ENCODE data around the gene LDLRAD3. TPM values are rescaled to one million over a fixed set of nuclear protein-coding genes. Genes with fewer than 3 reads are reported as not detected.
"Not testable (repeated sequence)": the region's sequence is repeated elsewhere in the genome, so short reads cannot be mapped to it uniquely, and the experiment has no call there.

The LDLRAD3 gene
- total and polyA plus RNA-seq, 4 donors, result 20.9 to 25.6 (median 22.8) TPM

DNA sequence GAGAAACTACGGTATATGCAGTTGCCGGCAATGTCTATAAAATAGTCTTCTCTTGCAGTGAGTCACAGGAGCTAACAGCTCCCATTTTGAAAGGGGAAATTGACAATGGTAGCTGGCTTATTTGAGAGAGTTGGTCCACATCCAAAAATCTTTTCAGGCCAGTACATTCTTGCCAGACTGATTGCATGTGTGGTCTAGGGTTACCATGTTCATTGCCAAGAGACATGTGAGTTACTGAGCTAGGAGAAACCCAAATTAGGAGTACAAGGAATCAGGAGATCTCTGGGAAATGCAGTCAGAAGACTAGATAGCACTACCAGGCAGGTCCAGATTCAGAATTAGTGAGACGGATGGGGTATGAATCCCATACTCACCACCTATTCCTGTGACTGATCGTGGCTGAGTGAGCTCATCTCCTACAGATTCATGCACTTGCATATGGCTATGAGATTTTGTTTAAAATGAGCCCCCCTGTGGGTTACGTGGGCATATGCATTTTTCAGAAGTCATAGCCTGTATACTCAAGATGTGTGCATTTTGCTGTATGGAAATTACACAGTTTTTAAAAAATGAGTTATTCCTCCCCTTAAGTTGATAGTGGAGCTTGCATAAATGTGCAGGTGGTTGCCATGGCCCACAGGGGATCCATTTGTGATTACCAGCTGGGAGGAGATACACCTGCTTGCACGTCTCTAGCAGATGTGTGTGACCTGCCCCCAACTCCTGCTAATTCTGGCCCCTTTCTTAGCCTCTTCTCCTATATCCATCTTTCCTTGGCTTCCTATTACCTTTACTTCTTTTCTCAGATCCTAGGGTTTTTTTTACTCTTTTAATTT is 242.7 kb downstream of the LDLRAD3 start:
- peak in 2 of 6 donors; percentile 81 to 88 for DNase-seq (ENCODE audit: low read depth in 4 of 6, low spot score in 6 of 6)
- WGBS (ENCODE audit: insufficient coverage), result 75% methylated on average over 3 of the region's 6 CpGs
- peak overlapping the region; percentile 22 for H3K27ac ChIP-seq (ENCODE audit: low read depth, low read length)

GRCh38 chr11:36187622-36188021 is 243.8 kb downstream of the LDLRAD3 start:
- Histone ChIP-seq H3K4me1 (ENCODE audit: control insufficient read depth, insufficient read depth, low read length) (peaks cover 4% of the 10 kb centered on the region), H3K27ac (ENCODE audit: low read depth, low read length) (no peak overlapping the region), H3K4me3 (ENCODE audit: low read depth, low read length) (no peak overlapping the region), H3K36me3 (ENCODE audit: control insufficient read depth, insufficient read depth, low read length) (no peaks in the 10 kb centered on the region), H3K27me3 (ENCODE audit: control insufficient read depth, insufficient read depth, low read length) (no peaks in the 10 kb centered on the region), H3K9me3 (ENCODE audit: control insufficient read depth, insufficient read depth, low read length) (no peaks in the 10 kb centered on the region)
- no peak for DNase-seq (ENCODE audit: low read depth in 4 of 6, low spot score in 6 of 6)
- WGBS (ENCODE audit: insufficient coverage), result 38% methylated on average over 2 of the region's 3 CpGs

More for the DNA sequence above, 242.7 kb downstream of the LDLRAD3 start:
- no peaks in the 10 kb centered on the region for H3K4me1 ChIP-seq (ENCODE audit: control insufficient read depth, insufficient read depth, low read length)
- no peaks in the 10 kb centered on the region for H3K36me3 ChIP-seq (ENCODE audit: control insufficient read depth, insufficient read depth, low read length)
- no peaks in the 10 kb centered on the region for H3K27me3 ChIP-seq (ENCODE audit: control insufficient read depth, insufficient read depth, low read length)
- H3K4me3 ChIP-seq (ENCODE audit: low read depth, low read length), result no peak overlapping the region
- no peaks in the 10 kb centered on the region for H3K9me3 ChIP-seq (ENCODE audit: control insufficient read depth, insufficient read depth, low read length)

DNA sequence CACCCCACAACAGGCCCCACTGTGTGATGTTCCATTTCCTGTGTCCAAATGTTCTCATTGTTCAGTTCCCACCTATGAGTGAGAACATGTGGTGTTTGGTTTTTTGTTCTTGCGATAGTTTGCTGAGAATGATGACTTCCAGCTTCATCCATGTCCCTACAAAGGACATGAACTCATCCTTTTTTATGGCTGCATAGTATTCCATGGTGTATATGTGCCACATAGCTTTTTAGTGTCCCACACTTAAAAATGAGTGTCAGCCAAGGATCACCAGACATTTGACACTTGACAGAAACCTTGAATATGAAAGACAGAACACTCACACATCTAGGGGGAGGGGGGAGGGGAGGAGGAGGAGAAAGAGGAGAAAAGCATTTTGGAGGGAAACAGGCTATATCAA is 245.9 kb downstream of the LDLRAD3 start:
- H3K36me3 ChIP-seq (ENCODE audit: control insufficient read depth, insufficient read depth, low read length); H3K4me1 ChIP-seq (ENCODE audit: control insufficient read depth, insufficient read depth, low read length); H3K4me3 ChIP-seq (ENCODE audit: low read depth, low read length); H3K27ac ChIP-seq (ENCODE audit: low read depth, low read length); DNase-seq (ENCODE audit: low read depth in 4 of 6, low spot score in 6 of 6); H3K27me3 ChIP-seq (ENCODE audit: control insufficient read depth, insufficient read depth, low read length); H3K9me3 ChIP-seq (ENCODE audit: control insufficient read depth, insufficient read depth, low read length): not testable (repeated sequence)
- no CpG with 5 or more reads among the region's 1 CpG for WGBS (ENCODE audit: insufficient coverage)

- no peak for DNase-seq (ENCODE audit: low read depth in 4 of 6, low spot score in 6 of 6)
- H3K36me3 ChIP-seq (ENCODE audit: control insufficient read depth, insufficient read depth, low read length), result no peaks in the 10 kb centered on the region
- no peak overlapping the region for H3K4me3 ChIP-seq (ENCODE audit: low read depth, low read length)
- no peaks in the 10 kb centered on the region for H3K9me3 ChIP-seq (ENCODE audit: control insufficient read depth, insufficient read depth, low read length)
- WGBS (ENCODE audit: insufficient coverage), result 40% methylated on average over 1 of the region's 5 CpGs
- H3K27me3 ChIP-seq (ENCODE audit: control insufficient read depth, insufficient read depth, low read length), result no peaks in the 10 kb centered on the region
- peaks cover 5% of the 10 kb centered on the region for H3K4me1 ChIP-seq (ENCODE audit: control insufficient read depth, insufficient read depth, low read length)
- no peak overlapping the region for H3K27ac ChIP-seq (ENCODE audit: low read depth, low read length)
Observed at GRCh38 chr11:36191941-36192340, 248.1 kb downstream of the LDLRAD3 start.

- Histone ChIP-seq H3K4me1 (ENCODE audit: control insufficient read depth, insufficient read depth, low read length) (peaks cover 5% of the 10 kb centered on the region), H3K27ac (ENCODE audit: low read depth, low read length) (no peak overlapping the region), H3K4me3 (ENCODE audit: low read depth, low read length) (no peak overlapping the region), H3K36me3 (ENCODE audit: control insufficient read depth, insufficient read depth, low read length) (no peaks in the 10 kb centered on the region), H3K9me3 (ENCODE audit: control insufficient read depth, insufficient read depth, low read length) (no peaks in the 10 kb centered on the region), H3K27me3 (ENCODE audit: control insufficient read depth, insufficient read depth, low read length) (no peaks in the 10 kb centered on the region)
- 41% methylated on average over 2 of the region's 8 CpGs for WGBS (ENCODE audit: insufficient coverage)
- DNase-seq (ENCODE audit: low read depth in 4 of 6, low spot score in 6 of 6), result peak in 3 of 6 donors; percentile 59 to 85 (median 78)
Observed at GRCh38 chr11:36192425-36193289, 248.8 kb downstream of the LDLRAD3 start.

DNA sequence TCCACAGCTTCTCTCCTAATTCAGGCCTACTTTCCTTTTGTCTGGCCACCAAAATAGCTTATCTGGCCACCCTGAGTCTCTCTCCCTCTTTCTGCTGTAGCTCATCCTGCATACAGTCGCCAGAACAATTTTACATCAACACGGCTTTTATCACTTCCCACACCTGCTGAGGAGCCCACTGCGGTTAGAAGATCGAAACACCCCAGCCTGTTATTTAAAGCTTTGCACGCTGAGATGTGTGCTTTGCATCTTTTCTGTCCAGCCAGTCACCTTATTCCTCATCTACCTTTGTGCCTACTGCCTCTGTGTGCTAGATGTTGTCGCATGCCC is 249.4 kb downstream of the LDLRAD3 start:
- H3K27ac ChIP-seq (ENCODE audit: low read depth, low read length), result no peak overlapping the region
- no peaks in the 10 kb centered on the region for H3K9me3 ChIP-seq (ENCODE audit: control insufficient read depth, insufficient read depth, low read length)
- peaks cover 5% of the 10 kb centered on the region for H3K4me1 ChIP-seq (ENCODE audit: control insufficient read depth, insufficient read depth, low read length)
- H3K36me3 ChIP-seq (ENCODE audit: control insufficient read depth, insufficient read depth, low read length), result peaks cover 1% of the 10 kb centered on the region
- no peak overlapping the region for H3K4me3 ChIP-seq (ENCODE audit: low read depth, low read length)
- no peak for DNase-seq (ENCODE audit: low read depth in 4 of 6, low spot score in 6 of 6)
- WGBS (ENCODE audit: insufficient coverage), result 90% methylated on average over 5 of the region's 6 CpGs
- H3K27me3 ChIP-seq (ENCODE audit: control insufficient read depth, insufficient read depth, low read length), result no peaks in the 10 kb centered on the region

GRCh38 chr11:36193721-36194120 is 249.9 kb downstream of the LDLRAD3 start:
- WGBS (ENCODE audit: insufficient coverage), result no CpG with 5 or more reads among the region's 1 CpG
- Histone ChIP-seq H3K4me3 (ENCODE audit: low read depth, low read length) (no peak overlapping the region), H3K36me3 (ENCODE audit: control insufficient read depth, insufficient read depth, low read length) (peaks cover 4% of the 10 kb centered on the region), H3K27ac (ENCODE audit: low read depth, low read length) (no peak overlapping the region), H3K27me3 (ENCODE audit: control insufficient read depth, insufficient read depth, low read length) (no peaks in the 10 kb centered on the region), H3K4me1 (ENCODE audit: control insufficient read depth, insufficient read depth, low read length) (peaks cover 5% of the 10 kb centered on the region), H3K9me3 (ENCODE audit: control insufficient read depth, insufficient read depth, low read length) (no peaks in the 10 kb centered on the region)
- DNase-seq (ENCODE audit: low read depth in 4 of 6, low spot score in 6 of 6), result no peak

GRCh38 chr11:36195496-36196354 is 251.9 kb downstream of the LDLRAD3 start:
- 25% methylated on average over 1 of the region's 5 CpGs for WGBS (ENCODE audit: insufficient coverage)
- H3K27me3 ChIP-seq (ENCODE audit: control insufficient read depth, insufficient read depth, low read length), result no peaks in the 10 kb centered on the region
- H3K4me3 ChIP-seq (ENCODE audit: low read depth, low read length), result no peak overlapping the region
- H3K27ac ChIP-seq (ENCODE audit: low read depth, low read length), result no peak overlapping the region
- peaks cover 4% of the 10 kb centered on the region for H3K36me3 ChIP-seq (ENCODE audit: control insufficient read depth, insufficient read depth, low read length)
- DNase-seq (ENCODE audit: low read depth in 4 of 6, low spot score in 6 of 6), result peak in 2 of 6 donors; percentile 65 to 86
- H3K4me1 ChIP-seq (ENCODE audit: control insufficient read depth, insufficient read depth, low read length), result peaks cover 5% of the 10 kb centered on the region
- no peaks in the 10 kb centered on the region for H3K9me3 ChIP-seq (ENCODE audit: control insufficient read depth, insufficient read depth, low read length)

- Histone ChIP-seq H3K27me3 (ENCODE audit: control insufficient read depth, insufficient read depth, low read length) (no peaks in the 10 kb centered on the region), H3K4me3 (ENCODE audit: low read depth, low read length) (no peak overlapping the region), H3K4me1 (ENCODE audit: control insufficient read depth, insufficient read depth, low read length) (peaks cover 5% of the 10 kb centered on the region), H3K36me3 (ENCODE audit: control insufficient read depth, insufficient read depth, low read length) (peaks cover 4% of the 10 kb centered on the region), H3K9me3 (ENCODE audit: control insufficient read depth, insufficient read depth, low read length) (no peaks in the 10 kb centered on the region), H3K27ac (ENCODE audit: low read depth, low read length) (no peak overlapping the region)
- DNase-seq (ENCODE audit: low read depth in 4 of 6, low spot score in 6 of 6), result peak in 2 of 6 donors; percentile 67 to 87
- 40% methylated on average over 4 of the region's 7 CpGs for WGBS (ENCODE audit: insufficient coverage)
Observed at GRCh38 chr11:36196411-36196998, 252.6 kb downstream of the LDLRAD3 start.

Measured in spinal cord (tissue), 10 donors.